Lower leg skin (tissue), 4 donors: ENCODE data around the gene ELAC2. TPM values are rescaled to one million over a fixed set of nuclear protein-coding genes. Genes with fewer than 3 reads are reported as not detected.

Experiments used
- DNase-seq, 2 donors: peaks; one replicate each; pipeline ENCODE4 v3.0.0-alpha.2; 2019; ENCODE audit warnings: low spot score in 2 of 2
- H3K4me3 ChIP-seq: fragments of 200-600 bp; sonication (generic); 2 replicates; pipeline ENCODE4 v1.5.1; 2017; ENCODE audit warnings: mild to moderate bottlenecking, low read depth; ENCODE audit not compliant: poor library complexity, severe bottlenecking
- CTCF ChIP-seq, 3 donors: fragments of 450-650 bp; IDR thresholded peaks; one replicate each; pipeline ENCODE4 v1.5.1; 2016; ENCODE audit warnings: antibody characterized with exemption in 3 of 3, mild to moderate bottlenecking in 3 of 3, moderate library complexity in 2 of 3
- POLR2A ChIP-seq, 2 donors: fragments of 450-650 bp; IDR thresholded peaks; one replicate each; pipeline ENCODE4 v1.6.1; 2016 to 2017; ENCODE audit warnings: antibody characterized with exemption in 2 of 2, mild to moderate bottlenecking in 1 of 2, moderate library complexity in 1 of 2
- WGBS, 2 donors: methylation state at CpG; one replicate each; pipeline ENCODE4 v1.1.5; 2018; 5-methylcytosine and 5-hydroxymethylcytosine counted together
- intact Hi-C: fragments of 100-400 bp; cut with DNase I; formaldehyde crosslinking; loops from one replicate; pipeline ENCODE4 v1.15.0; 2023; ENCODE audit warnings: low total_unique reads
- total RNA-seq, 4 donors: library from RNA; depleted of rRNA; stranded (reverse); fragments of >200 nt; gene quantifications; one replicate each; pipeline ENCODE4 v1.1.0, GENCODE V29; 2016

ELAC2 gene
- total RNA-seq, 4 donors from 2014 or later: 44.3 to 107 (median 62.0) TPM

DNA sequence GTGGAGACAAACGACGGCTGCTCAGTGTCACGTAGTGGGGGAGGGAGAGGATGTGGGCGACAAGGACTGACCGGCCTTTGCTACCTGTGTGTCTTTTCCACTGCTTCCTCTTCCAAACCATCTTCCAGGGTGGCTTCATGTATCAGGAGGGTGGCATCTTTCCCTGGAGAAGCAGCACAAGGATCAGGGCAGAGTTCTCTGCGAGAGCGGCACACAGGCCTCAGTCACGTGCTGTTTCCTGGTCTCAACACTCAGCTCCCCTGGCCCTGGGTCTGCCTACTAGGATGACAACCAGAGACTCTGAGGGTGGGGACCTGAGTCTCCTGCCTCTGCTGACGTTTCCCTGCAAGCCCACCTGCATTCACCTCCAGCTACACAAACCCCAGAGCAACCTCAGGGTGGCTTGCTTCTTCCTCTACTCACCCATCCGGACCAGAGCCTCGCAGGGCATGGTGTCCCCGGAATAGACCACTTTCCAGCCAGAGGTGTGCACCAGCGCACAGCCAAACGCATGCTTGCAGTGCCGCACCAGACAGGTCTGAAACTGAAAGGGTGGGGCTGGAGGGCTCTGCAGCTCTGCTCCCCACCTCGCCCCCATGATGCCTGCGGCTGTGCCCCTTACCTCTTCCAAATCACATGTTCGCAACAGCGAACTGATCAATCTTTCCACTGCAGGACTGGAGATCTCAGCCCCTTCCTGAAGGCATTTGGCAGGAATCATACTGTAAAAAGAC is 23.3 kb downstream of the ELAC2 start:
- intact Hi-C loops: loop anchor here (10.0 kb wide), 1 partner anchor 450 kb away; no protein-coding TSS in a partner anchor
- TF ChIP-seq POLR2A (IDR thresholded peaks at IDR 0.05): no peak
- TF ChIP-seq CTCF (IDR thresholded peaks at IDR 0.05): no peak
- H3K4me3 ChIP-seq: no peak overlapping the region
- DNase-seq: no peak
- WGBS, 2 donors: 88 to 93% methylated on average over 19 of the region's 19 CpGs

- WGBS, 2 donors: 92 to 94% methylated on average over 12 to 14 of the region's 14 CpGs
- H3K4me3 ChIP-seq: no peak overlapping the region
- intact Hi-C loops: loop anchor here (10.0 kb wide), 1 partner anchor 449 kb away; no protein-coding TSS in a partner anchor
- TF ChIP-seq CTCF (IDR thresholded peaks at IDR 0.05) (no peak), POLR2A (IDR thresholded peaks at IDR 0.05) (no peak)
- no peak for DNase-seq
Measured at GRCh38 chr17:12993631-12994030, 24.2 kb downstream of the ELAC2 start.

DNA sequence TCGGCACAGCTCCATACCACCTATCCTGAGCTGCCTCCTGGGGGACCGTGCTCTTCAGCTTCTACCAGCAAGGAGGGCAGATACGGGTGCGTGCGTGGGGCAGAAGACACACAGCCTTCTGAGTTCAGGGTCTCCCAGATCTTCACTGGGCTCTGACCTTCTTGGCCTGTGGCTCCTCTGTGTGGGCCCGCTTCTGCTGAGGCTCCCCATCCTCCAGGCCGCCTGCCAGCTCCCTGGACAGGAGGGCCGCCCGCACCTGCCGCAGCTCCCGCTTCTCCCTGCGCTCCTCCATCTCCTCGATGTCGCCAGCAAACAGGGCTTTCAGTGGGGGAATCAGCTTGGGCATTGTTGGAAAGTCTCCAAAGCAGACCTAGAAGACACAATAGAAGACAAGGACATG is 25.2 kb downstream of the ELAC2 start:
- H3K4me3 ChIP-seq: no peak overlapping the region
- intact Hi-C loops: loop anchor here (10.0 kb wide), 1 partner anchor 448 kb away; no protein-coding TSS in a partner anchor
- TF ChIP-seq CTCF (IDR thresholded peaks at IDR 0.05): no peak
- TF ChIP-seq POLR2A (IDR thresholded peaks at IDR 0.05): no peak
- 94% methylated on average over 14 of the region's 14 CpGs for WGBS, 2 donors
- DNase-seq: no peak

DNA sequence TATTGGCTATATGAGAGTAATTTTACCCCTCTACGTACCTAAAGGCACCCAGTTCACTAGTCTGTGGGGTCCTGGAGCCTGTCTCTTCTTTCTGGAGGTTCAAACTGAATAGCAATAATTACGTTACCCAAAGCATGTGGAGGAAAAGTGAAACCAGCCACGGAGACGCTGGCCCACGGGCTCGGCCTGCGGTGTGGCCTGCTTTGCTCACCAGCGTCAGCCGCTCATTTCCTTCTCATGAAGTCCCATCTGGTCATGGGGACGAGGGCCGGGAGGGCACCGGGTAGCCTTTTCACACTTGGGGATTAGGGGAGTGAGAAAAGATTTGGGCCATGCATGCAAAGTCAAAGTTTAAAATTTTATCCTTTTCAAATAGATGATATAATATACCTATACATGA is 26.9 kb downstream of the ELAC2 start:
- 89 to 96% methylated on average over 12 of the region's 12 CpGs for WGBS, 2 donors
- H3K4me3 ChIP-seq: no peak overlapping the region
- intact Hi-C loops: loop anchor here (10.0 kb wide), 1 partner anchor 446 kb away; no protein-coding TSS in a partner anchor
- TF ChIP-seq CTCF (IDR thresholded peaks at IDR 0.05) (no peak), POLR2A (IDR thresholded peaks at IDR 0.05) (no peak)
- DNase-seq: no peak

GRCh38 chr17:12990041-12990808 is 27.6 kb downstream of the ELAC2 start:
- H3K4me3 ChIP-seq: no peak overlapping the region
- TF ChIP-seq POLR2A (IDR thresholded peaks at IDR 0.05): no peak
- TF ChIP-seq CTCF (IDR thresholded peaks at IDR 0.05): no peak
- intact Hi-C loops: loop anchor here (10.0 kb wide), 1 partner anchor 445 kb away; no protein-coding TSS in a partner anchor
- 69 to 75% methylated on average over 25 of the region's 25 CpGs for WGBS, 2 donors
- peak in 1 of 2 donors; percentile 27 for DNase-seq
